Trophoblast cell (in vitro differentiated cells and primary cell): ENCODE data around the gene CPEB3.

ENCODE experiments used
- DNase-seq, 2 donors: peaks; one replicate each; pipeline ENCODE4 v3.0.0-alpha.2; 2016
- H2AFZ ChIP-seq: 2 replicates; pipeline ENCODE4 v1.6.1; 2013; ENCODE audit warnings: low read length, moderate library complexity, mild to moderate bottlenecking; ENCODE audit not compliant: insufficient read depth, poor library complexity
- H2AK5ac ChIP-seq: 2 replicates; pipeline ENCODE4 v1.6.1; 2013; ENCODE audit warnings: mild to moderate bottlenecking, low read length
- H2BK120ac ChIP-seq: 2 replicates; pipeline ENCODE4 v1.6.1; 2013; ENCODE audit warnings: low read length, mild to moderate bottlenecking, moderate library complexity; ENCODE audit not compliant: insufficient read depth, poor library complexity
- H2BK12ac ChIP-seq: 2 replicates; pipeline ENCODE4 v1.6.1; 2013; ENCODE audit warnings: mild to moderate bottlenecking, low read length, moderate library complexity
- H2BK5ac ChIP-seq: 2 replicates; pipeline ENCODE4 v1.6.1; 2013; ENCODE audit warnings: low read length, low read depth, moderate library complexity, mild to moderate bottlenecking; ENCODE audit not compliant: poor library complexity
- H3K14ac ChIP-seq: 2 replicates; pipeline ENCODE4 v1.6.1; 2013; ENCODE audit warnings: mild to moderate bottlenecking, low read length
- H3K18ac ChIP-seq: 2 replicates; pipeline ENCODE4 v1.6.1; 2013; ENCODE audit warnings: mild to moderate bottlenecking, low read length
- H3K23ac ChIP-seq: 2 replicates; pipeline ENCODE4 v1.6.1; 2013; ENCODE audit warnings: low read length
- H3K27ac ChIP-seq: 2 replicates; pipeline ENCODE4 v1.5.1; 2013; ENCODE audit warnings: low read depth, mild to moderate bottlenecking, inconsistent platforms, low read length, moderate library complexity
- H3K27me3 ChIP-seq: 2 replicates; pipeline ENCODE4 v1.6.1; 2013; ENCODE audit warnings: inconsistent platforms, mild to moderate bottlenecking, low read length, moderate library complexity; ENCODE audit not compliant: insufficient read depth
- H3K36me3 ChIP-seq, 2 experiments: 1 replicate in 1 of 2; 2 replicates in 1 of 2; pipeline ENCODE4 v1.6.1; 2013; ENCODE audit warnings: low read length in 2 of 2, mild to moderate bottlenecking in 2 of 2, moderate library complexity in 1 of 2; ENCODE audit not compliant: insufficient read depth in 2 of 2, control insufficient read depth in 1 of 2
- H3K4ac ChIP-seq: 2 replicates; pipeline ENCODE4 v1.6.1; 2013; ENCODE audit warnings: low read depth, mild to moderate bottlenecking, low read length, moderate library complexity
- H3K4me1 ChIP-seq, 2 experiments: 1 replicate in 1 of 2; 2 replicates in 1 of 2; pipeline ENCODE4 v1.6.1; 2013; ENCODE audit warnings: low read length in 2 of 2, mild to moderate bottlenecking in 2 of 2, moderate library complexity in 1 of 2; ENCODE audit not compliant: insufficient read depth in 2 of 2, control insufficient read depth in 1 of 2
- H3K4me2 ChIP-seq: 2 replicates; pipeline ENCODE4 v1.6.1; 2013; ENCODE audit warnings: inconsistent platforms, mild to moderate bottlenecking, low read length, moderate library complexity
- H3K4me3 ChIP-seq: 2 replicates; pipeline ENCODE4 v1.5.1; 2013; ENCODE audit warnings: mild to moderate bottlenecking, low read depth, low read length, inconsistent platforms
- H3K79me1 ChIP-seq: one replicate; pipeline ENCODE4 v1.6.1; 2013; ENCODE audit warnings: low read length
- H3K79me2 ChIP-seq: 2 replicates; pipeline ENCODE4 v1.6.1; 2013; ENCODE audit warnings: low read length, mild to moderate bottlenecking; ENCODE audit not compliant: control insufficient read depth, insufficient read depth, poor library complexity
- H3K9ac ChIP-seq: 2 replicates; pipeline ENCODE4 v1.6.1; 2013; ENCODE audit warnings: mild to moderate bottlenecking, low read length
- H3K9me3 ChIP-seq: 2 replicates; pipeline ENCODE4 v1.6.1; 2013; ENCODE audit warnings: low read depth, mild to moderate bottlenecking, control low read depth, inconsistent platforms, low read length; ENCODE audit not compliant: insufficient read depth
- H4K12ac ChIP-seq: 2 replicates; pipeline ENCODE4 v1.6.1; 2013; ENCODE audit warnings: low read depth, mild to moderate bottlenecking, low read length, moderate library complexity
- H4K8ac ChIP-seq: 2 replicates; pipeline ENCODE4 v1.6.1; 2013; ENCODE audit warnings: low read depth, mild to moderate bottlenecking, low read length, moderate library complexity
- H4K91ac ChIP-seq: one replicate; pipeline ENCODE4 v1.6.1; 2013; ENCODE audit warnings: low read depth, mild to moderate bottlenecking, low read length, moderate library complexity
- WGBS: extraction: QIAGEN DNeasy Blood & Tissue Kit; methylation state at CpG from one replicate; pipeline ENCODE4 v1.1.7; 2013; ENCODE audit warnings: missing lambda C conversion rate; ENCODE audit not compliant: insufficient read length, insufficient coverage; ENCODE audit errors: extremely low coverage; 5-methylcytosine and 5-hydroxymethylcytosine counted together

CPEB3 gene

GRCh38 chr10:92265687-92266258 is 25.1 kb downstream of the CPEB3 start:
- H4K8ac ChIP-seq, result no peak overlapping the region
- H2BK5ac ChIP-seq, result no peak overlapping the region
- H2AK5ac ChIP-seq, result no peak overlapping the region
- no peaks in the 10 kb centered on the region for H3K4me1 ChIP-seq
- H3K23ac ChIP-seq, result no peak overlapping the region
- H2BK12ac ChIP-seq, result no peak overlapping the region
- no peaks in the 10 kb centered on the region for H3K36me3 ChIP-seq
- no peak overlapping the region for H4K91ac ChIP-seq
- H4K12ac ChIP-seq, result no peak overlapping the region
- no peak overlapping the region for H3K4me2 ChIP-seq
- H3K4me3 ChIP-seq, result no peak overlapping the region
- H3K27me3 ChIP-seq, result no peaks in the 10 kb centered on the region
- H3K79me2 ChIP-seq, result no peaks in the 10 kb centered on the region
- WGBS, result no CpG with 5 or more reads among the region's 2 CpGs
- no peak overlapping the region for H2BK120ac ChIP-seq
- no peaks in the 10 kb centered on the region for H3K79me1 ChIP-seq
- no peaks in the 10 kb centered on the region for H3K9me3 ChIP-seq
- no peak for DNase-seq
- no peak overlapping the region for H3K18ac ChIP-seq
- no peak overlapping the region for H3K27ac ChIP-seq
- no peak overlapping the region for H3K9ac ChIP-seq
- no peak overlapping the region for H2AFZ ChIP-seq
- H3K14ac ChIP-seq, result no peak overlapping the region
- no peak overlapping the region for H3K4ac ChIP-seq

- Histone ChIP-seq H2AK5ac (no peak overlapping the region), H4K12ac (no peak overlapping the region), H4K8ac (no peak overlapping the region), H3K79me1 (no peaks in the 10 kb centered on the region), H3K4me2 (no peak overlapping the region), H3K23ac (no peak overlapping the region), H3K14ac (no peak overlapping the region), H2BK5ac (no peak overlapping the region), H3K79me2 (no peaks in the 10 kb centered on the region), H3K27me3 (no peaks in the 10 kb centered on the region), H3K4me3 (no peak overlapping the region), H3K4ac (no peak overlapping the region), H2AFZ (no peak overlapping the region), H2BK120ac (no peak overlapping the region), H3K9ac (no peak overlapping the region), H3K18ac (no peak overlapping the region), H3K4me1 (no peaks in the 10 kb centered on the region), H3K9me3 (no peaks in the 10 kb centered on the region), H3K36me3 (no peaks in the 10 kb centered on the region), H2BK12ac (no peak overlapping the region), H4K91ac (no peak overlapping the region), H3K27ac (no peak overlapping the region)
- no peak for DNase-seq
- WGBS, result no CpG with 5 or more reads among the region's 2 CpGs
Observed at GRCh38 chr10:92264249-92264648, 26.6 kb downstream of the CPEB3 start.

DNA sequence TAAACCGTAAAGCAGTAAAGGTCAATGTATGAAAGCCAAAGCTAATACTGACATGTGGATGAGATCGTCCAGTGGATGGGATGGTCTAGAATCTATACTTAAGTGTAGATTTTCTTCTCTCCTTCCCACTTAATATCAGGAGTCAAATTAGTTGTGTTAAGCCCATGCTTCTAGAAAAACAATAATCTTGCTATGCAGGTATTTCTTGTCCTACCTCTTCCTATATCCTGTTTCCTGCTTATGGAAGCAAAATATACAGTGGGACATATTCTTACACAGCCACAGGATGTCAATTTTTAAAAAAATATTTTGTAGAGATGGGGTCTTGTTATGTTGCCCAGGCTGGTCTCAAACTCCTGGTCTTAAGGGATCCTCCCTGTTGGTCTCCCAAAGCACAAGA is 27.5 kb downstream of the CPEB3 start:
- Histone ChIP-seq H3K79me2 (no peaks in the 10 kb centered on the region), H3K36me3 (no peaks in the 10 kb centered on the region), H3K4me3 (no peak overlapping the region), H3K23ac (no peak overlapping the region), H2AK5ac (no peak overlapping the region), H4K12ac (no peak overlapping the region), H3K4me1 (no peaks in the 10 kb centered on the region), H2BK120ac (no peak overlapping the region), H3K18ac (no peak overlapping the region), H3K4ac (no peak overlapping the region), H4K8ac (no peak overlapping the region), H3K9ac (no peak overlapping the region), H4K91ac (no peak overlapping the region), H3K9me3 (no peaks in the 10 kb centered on the region), H2AFZ (no peak overlapping the region), H2BK12ac (no peak overlapping the region), H3K27me3 (no peaks in the 10 kb centered on the region), H3K79me1 (no peaks in the 10 kb centered on the region), H2BK5ac (no peak overlapping the region), H3K27ac (no peak overlapping the region), H3K4me2 (no peak overlapping the region), H3K14ac (no peak overlapping the region)
- DNase-seq, result peak in 1 of 2 donors; percentile 16
- no CpG with 5 or more reads among the region's 2 CpGs for WGBS

DNA sequence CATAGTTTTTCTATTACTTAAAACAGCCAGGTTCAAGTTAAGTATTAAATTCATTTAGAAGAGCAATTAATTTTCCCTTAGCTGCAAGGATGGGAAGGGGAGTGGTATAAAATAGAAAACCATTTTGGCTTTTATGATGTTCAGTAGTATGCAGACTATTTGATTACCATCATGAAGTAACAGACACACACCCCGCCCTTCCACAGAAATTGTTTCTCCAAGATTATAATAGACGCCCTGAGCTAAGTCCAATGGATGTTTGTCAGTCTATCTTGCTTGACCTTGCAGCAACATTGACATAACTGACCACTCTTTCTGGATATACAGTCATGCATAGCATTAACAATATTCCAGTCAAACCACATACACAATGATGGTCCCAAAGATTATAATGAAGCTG is 42.3 kb downstream of the CPEB3 start:
- H3K36me3 ChIP-seq, result no peaks in the 10 kb centered on the region
- no peaks in the 10 kb centered on the region for H3K4me1 ChIP-seq
- H3K4me2 ChIP-seq, result no peak overlapping the region
- no peak overlapping the region for H4K12ac ChIP-seq
- H3K18ac ChIP-seq, result no peak overlapping the region
- H3K27ac ChIP-seq, result no peak overlapping the region
- no peak overlapping the region for H2AK5ac ChIP-seq
- no peak overlapping the region for H3K14ac ChIP-seq
- no peak overlapping the region for H2BK5ac ChIP-seq
- H2BK12ac ChIP-seq, result no peak overlapping the region
- no peak overlapping the region for H3K4ac ChIP-seq
- no peak overlapping the region for H4K8ac ChIP-seq
- no peaks in the 10 kb centered on the region for H3K9me3 ChIP-seq
- H3K27me3 ChIP-seq, result no peaks in the 10 kb centered on the region
- no peak overlapping the region for H3K23ac ChIP-seq
- H3K79me2 ChIP-seq, result no peaks in the 10 kb centered on the region
- H3K9ac ChIP-seq, result no peak overlapping the region
- no peak for DNase-seq
- no peak overlapping the region for H3K4me3 ChIP-seq
- no CpG with 5 or more reads among the region's 2 CpGs for WGBS
- H4K91ac ChIP-seq, result no peak overlapping the region
- H3K79me1 ChIP-seq, result no peaks in the 10 kb centered on the region
- H2BK120ac ChIP-seq, result no peak overlapping the region
- H2AFZ ChIP-seq, result no peak overlapping the region
